Testis (tissue), 3 donors: Measurements from ENCODE around the gene CLSTN1. TPM values are rescaled to one million over a fixed set of nuclear protein-coding genes. Genes with fewer than 3 reads are reported as not detected.

Experiments
- DNase-seq: peaks from one replicate; pipeline ENCODE4 v3.0.0-alpha.2; 2019
- H3K27ac ChIP-seq, 2 donors: fragments of 200-600 bp; sonication (generic); one replicate each; pipeline ENCODE4 v1.5.1; 2019
- H3K27me3 ChIP-seq: fragments of 200-600 bp; sonication (generic); one replicate; pipeline ENCODE4 v1.5.1; 2019
- H3K36me3 ChIP-seq: fragments of 200-600 bp; sonication (generic); one replicate; pipeline ENCODE4 v1.5.1; 2017; ENCODE audit warnings: low read depth; ENCODE audit errors: missing control alignments
- H3K4me1 ChIP-seq: fragments of 200-600 bp; sonication (generic); one replicate; pipeline ENCODE4 v1.5.1; 2019
- H3K4me3 ChIP-seq, 2 donors: fragments of 200-600 bp; sonication (generic); one replicate each; pipeline ENCODE4 v1.5.1; 2017 to 2019
- H3K9me3 ChIP-seq: fragments of 200-600 bp; sonication (generic); one replicate; pipeline ENCODE4 v1.5.1; 2017
- CTCF ChIP-seq, 3 experiments: fragments of 450-650 bp in 2 of 3; fragments of 200-600 bp in 1 of 3; sonication (generic) in 1 of 3; IDR thresholded peaks; one replicate each; pipeline ENCODE4 v1.5.1; 2016 to 2019; ENCODE audit warnings: antibody characterized with exemption in 3 of 3, mild to moderate bottlenecking in 2 of 3, moderate library complexity in 1 of 3
- POLR2A ChIP-seq: fragments of 450-650 bp; IDR thresholded peaks from one replicate; pipeline ENCODE4 v1.6.1; 2017; ENCODE audit warnings: antibody characterized with exemption, mild to moderate bottlenecking, moderate library complexity
- WGBS, 2 donors: methylation state at CpG; one replicate each; pipeline ENCODE4 v1.1.5; 2018; 5-methylcytosine and 5-hydroxymethylcytosine counted together
- intact Hi-C: fragments of 100-400 bp; cut with DNase I; formaldehyde crosslinking; loops from one replicate; pipeline ENCODE4 v1.15.1; 2023; ENCODE audit warnings: low total_unique reads
- polyA plus RNA-seq: library from polyadenylated mRNA; stranded (reverse); fragments of 350-450 nt; fragmentation: Illumina TruSeq; extraction: RNeasy Lipid Tissue Mini Kit (QIAGEN cat#74804); gene quantifications from one replicate; pipeline ENCODE4 v1.2.3, GENCODE V29; 2014; ENCODE audit warnings: low read depth, low replicate concordance; ENCODE audit not compliant: insufficient read depth
- total RNA-seq, 2 donors: library from RNA; depleted of rRNA; stranded (reverse); fragments of >200 nt; gene quantifications; one replicate each; pipeline ENCODE4 v1.2.3, GENCODE V29; 2016

Gene CLSTN1
- total and polyA plus RNA-seq, 3 donors from 2014 or later: 52.6 to 70.2 (median 60.4) TPM

- Histone ChIP-seq H3K36me3 (no peaks in the 10 kb centered on the region), H3K4me3 (no peak overlapping the region), H3K4me1 (no peaks in the 10 kb centered on the region), H3K9me3 (no peaks in the 10 kb centered on the region), H3K27me3 (no peaks in the 10 kb centered on the region), H3K27ac (no peak overlapping the region)
- no peak for TF ChIP-seq POLR2A
- TF ChIP-seq CTCF (IDR thresholded peaks at IDR 0.05): no peak
- intact Hi-C loops: no loop called here
- DNase-seq: no peak
- 73 to 82% methylated on average over 1 of the region's 1 CpG for WGBS, 2 donors
Observed at GRCh38 chr1:9816199-9816598, 7.6 kb downstream of the CLSTN1 start.

- H3K9me3 ChIP-seq: no peaks in the 10 kb centered on the region
- H3K36me3 ChIP-seq: no peaks in the 10 kb centered on the region
- no peak overlapping the region for H3K27ac ChIP-seq
- no peaks in the 10 kb centered on the region for H3K27me3 ChIP-seq
- intact Hi-C loops: no loop called here
- no peak for DNase-seq
- H3K4me1 ChIP-seq: no peaks in the 10 kb centered on the region
- TF ChIP-seq CTCF (IDR thresholded peaks at IDR 0.05) (no peak), POLR2A (no peak)
- H3K4me3 ChIP-seq: no peak overlapping the region
- 91 to 93% methylated on average over 2 of the region's 2 CpGs for WGBS, 2 donors
Observed at GRCh38 chr1:9815150-9815549, 8.6 kb downstream of the CLSTN1 start.

DNA sequence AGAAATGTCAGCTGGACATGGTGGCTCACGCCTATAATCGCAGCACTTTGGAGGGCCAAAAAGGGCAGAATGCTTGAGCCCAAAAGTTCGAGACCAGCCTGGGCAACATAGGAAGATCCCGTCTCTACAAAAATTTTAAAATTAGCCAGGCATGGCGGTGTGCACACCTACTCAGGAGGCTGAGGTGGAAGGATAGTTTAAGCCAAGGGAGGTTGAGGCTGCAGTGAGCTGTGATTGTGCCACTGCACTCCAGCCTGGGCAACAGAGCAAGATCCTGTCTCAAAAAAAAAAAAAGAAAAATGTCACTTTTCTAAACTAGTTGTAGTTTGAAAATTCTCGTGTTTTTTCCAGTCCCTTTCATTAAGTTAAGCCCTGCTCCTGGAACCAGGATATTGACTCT, 9.1 kb downstream of the CLSTN1 start:
- 92 to 96% methylated on average over 6 of the region's 6 CpGs for WGBS, 2 donors
- no peaks in the 10 kb centered on the region for H3K4me1 ChIP-seq
- intact Hi-C loops: no loop called here
- H3K27me3 ChIP-seq: no peaks in the 10 kb centered on the region
- H3K27ac ChIP-seq: no peak overlapping the region
- H3K4me3 ChIP-seq: no peak overlapping the region
- no peak for DNase-seq
- TF ChIP-seq CTCF (IDR thresholded peaks at IDR 0.05): no peak
- TF ChIP-seq POLR2A: no peak
- no peaks in the 10 kb centered on the region for H3K9me3 ChIP-seq
- no peaks in the 10 kb centered on the region for H3K36me3 ChIP-seq

DNA sequence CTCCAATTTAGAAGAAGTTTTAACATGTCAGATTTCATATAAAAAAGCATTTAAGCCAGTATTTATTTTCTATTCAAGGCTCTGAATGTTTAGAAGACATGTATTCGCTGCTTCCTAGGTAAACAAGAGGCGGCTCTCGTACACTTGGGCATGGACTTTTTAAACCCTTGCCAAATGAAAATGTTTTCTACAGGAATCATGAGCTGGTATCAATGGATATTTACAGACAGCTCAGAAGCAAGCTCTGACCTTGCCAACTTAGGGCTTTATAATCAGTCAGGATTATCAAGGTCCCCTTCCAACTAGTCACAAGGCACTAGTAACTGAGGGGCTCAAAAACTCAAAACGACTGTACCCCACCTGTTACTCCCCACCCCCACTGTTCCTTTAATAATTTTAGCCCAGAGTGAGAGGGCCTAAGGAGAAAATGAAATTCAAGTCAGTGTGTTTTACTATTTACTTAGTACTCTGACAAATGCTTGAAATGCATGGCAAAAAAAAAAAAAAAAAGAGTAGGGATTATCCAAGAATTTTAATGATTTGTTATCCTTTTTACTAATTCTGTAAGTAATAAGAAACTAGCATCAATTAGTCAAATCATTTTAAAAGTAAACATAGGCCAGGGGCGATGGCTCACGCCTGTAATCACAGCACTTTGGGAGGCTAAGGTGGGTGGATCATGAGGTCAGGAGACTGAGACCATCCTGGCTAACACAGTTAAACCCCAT, 12.4 kb downstream of the CLSTN1 start:
- H3K9me3 ChIP-seq: no peaks in the 10 kb centered on the region
- 78 to 83% methylated on average over 6 of the region's 6 CpGs for WGBS, 2 donors
- no peaks in the 10 kb centered on the region for H3K4me1 ChIP-seq
- no peak for DNase-seq
- H3K4me3 ChIP-seq: no peak overlapping the region
- no peaks in the 10 kb centered on the region for H3K27me3 ChIP-seq
- TF ChIP-seq CTCF (IDR thresholded peaks at IDR 0.05): no peak
- TF ChIP-seq POLR2A: no peak
- no peak overlapping the region for H3K27ac ChIP-seq
- no peaks in the 10 kb centered on the region for H3K36me3 ChIP-seq
- intact Hi-C loops: no loop called here

GRCh38 chr1:9809100-9809510, 14.7 kb downstream of the CLSTN1 start:
- WGBS, 2 donors: 77 to 84% methylated on average over 8 of the region's 8 CpGs
- Histone ChIP-seq H3K36me3 (no peaks in the 10 kb centered on the region), H3K9me3 (no peaks in the 10 kb centered on the region), H3K4me1 (no peaks in the 10 kb centered on the region), H3K27me3 (no peaks in the 10 kb centered on the region), H3K4me3 (no peak overlapping the region), H3K27ac (no peak overlapping the region)
- intact Hi-C loops: no loop called here
- TF ChIP-seq CTCF (IDR thresholded peaks at IDR 0.05) (no peak), POLR2A (no peak)
- no peak for DNase-seq
